ENCODE results near the gene GRB10. TPM values are rescaled to one million over a fixed set of nuclear protein-coding genes. Genes with fewer than 3 reads are reported as not detected.

The GRB10 gene
- polyA plus RNA-seq, 1 donor = 16.5 TPM

DNA sequence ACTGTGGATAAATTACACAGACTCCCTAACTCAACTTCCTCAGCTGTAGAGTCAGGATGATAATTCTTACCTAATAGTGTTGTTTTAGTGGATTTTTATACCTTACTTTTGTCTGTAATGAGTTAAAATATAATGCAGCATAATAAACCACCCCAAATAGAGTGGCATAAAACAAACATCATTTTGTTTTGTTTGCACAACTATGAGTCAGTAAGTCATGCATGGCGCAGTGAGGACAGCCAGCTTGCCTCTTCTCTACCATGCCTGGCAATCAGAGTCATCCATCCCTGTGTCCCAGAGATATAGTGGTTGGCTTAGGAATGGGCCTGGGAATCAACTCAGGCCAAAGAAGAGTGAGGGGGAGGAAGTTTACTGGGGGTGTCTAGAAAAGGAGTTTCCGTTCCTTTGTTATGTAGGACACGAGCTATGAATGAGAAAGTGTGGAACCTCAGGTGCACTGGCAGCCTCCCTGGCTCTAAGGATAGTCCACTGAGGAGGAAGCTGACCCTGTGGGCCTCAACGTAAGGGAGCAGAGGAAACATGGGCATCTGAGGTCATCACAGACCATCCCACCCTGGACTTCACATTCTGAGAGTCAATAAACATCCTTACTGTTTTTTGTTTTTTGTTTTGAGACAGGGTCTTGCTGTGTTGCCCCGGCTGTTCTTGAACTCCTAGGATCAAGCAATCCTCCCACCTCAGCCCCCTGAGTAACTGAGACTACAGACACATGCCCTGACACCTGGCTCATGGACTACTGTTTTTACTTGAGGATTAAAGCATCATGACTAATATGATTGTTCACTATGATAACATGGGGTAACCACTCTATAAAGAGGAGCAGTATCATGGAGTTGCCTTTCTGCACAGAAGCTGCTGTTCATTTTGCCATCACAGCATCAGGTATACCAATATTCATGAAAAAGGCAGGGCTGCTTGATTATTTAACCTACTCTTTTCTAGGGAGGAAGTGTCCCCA, 21.0 kb upstream of the GRB10 start:
- DNase-seq = no peak

- DNase-seq = no peak
These were observed 19.2 kb upstream of the GRB10 start for GRCh38 chr7:50801907-50802306.

DNA sequence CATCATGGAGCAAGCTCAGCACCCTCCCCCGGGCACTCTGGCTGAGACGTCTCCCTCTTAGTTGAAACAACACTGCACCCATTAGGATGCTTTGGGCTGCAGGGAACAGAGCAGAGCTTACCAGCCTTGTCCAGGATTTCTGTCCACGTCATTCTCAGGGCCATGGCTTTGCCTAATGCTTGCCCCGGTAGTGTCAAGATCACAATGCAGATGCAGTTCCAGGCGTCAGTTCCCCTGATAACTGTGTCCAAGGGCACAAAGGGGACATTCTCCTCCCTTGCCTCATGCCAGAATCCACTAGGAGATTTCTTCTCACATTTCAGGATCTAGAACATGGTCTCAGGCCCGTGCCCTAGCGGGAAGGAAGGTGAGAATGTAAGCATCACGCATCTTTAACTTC, 17.2 kb upstream of the GRB10 start:
- DNase-seq = no peak

DNA sequence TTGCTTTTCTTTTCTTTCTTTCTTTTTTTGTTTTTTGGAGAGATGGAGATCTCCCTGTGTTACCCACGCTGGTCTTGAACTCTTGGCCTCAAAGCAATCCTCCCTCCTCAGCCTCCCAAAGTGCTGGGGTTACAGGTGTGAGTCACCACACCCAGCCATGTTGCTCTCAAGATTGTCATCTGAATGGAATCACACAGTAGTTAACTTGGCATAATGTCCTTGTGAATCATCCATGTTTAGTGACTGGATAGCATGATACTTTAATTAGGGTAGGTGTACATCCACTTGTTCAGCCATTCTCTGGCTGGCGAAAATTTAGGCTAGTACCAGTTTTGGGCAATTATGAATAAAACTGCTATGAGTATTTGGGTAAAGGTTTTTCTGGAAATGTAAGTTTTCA, 15.4 kb upstream of the GRB10 start:
- no peak for DNase-seq

DNA sequence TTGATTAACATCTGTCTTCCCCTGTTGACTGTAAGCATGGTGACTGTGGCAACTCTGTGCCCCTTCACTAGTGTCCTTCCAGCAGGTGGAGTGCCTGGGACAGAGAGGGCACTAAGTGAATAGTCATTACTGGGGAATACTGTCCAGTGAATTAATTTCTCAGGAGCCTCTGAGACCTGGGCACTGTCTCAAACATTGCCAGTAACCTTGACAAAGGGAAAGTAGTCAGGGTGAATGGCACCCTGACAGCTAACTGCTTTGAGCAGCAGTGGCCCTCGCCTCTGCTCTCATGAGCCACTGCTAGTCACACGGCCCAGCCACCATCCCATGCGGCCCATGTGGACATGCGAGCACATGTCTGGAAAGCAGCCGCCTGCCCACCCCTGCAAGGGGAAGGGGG, 13.1 kb upstream of the GRB10 start:
- DNase-seq = no peak

GRCh38 chr7:50795253-50795652, 12.6 kb upstream of the GRB10 start:
- no peak for DNase-seq

GRCh38 chr7:50793947-50794570, 11.4 kb upstream of the GRB10 start:
- DNase-seq = no peak

DNA sequence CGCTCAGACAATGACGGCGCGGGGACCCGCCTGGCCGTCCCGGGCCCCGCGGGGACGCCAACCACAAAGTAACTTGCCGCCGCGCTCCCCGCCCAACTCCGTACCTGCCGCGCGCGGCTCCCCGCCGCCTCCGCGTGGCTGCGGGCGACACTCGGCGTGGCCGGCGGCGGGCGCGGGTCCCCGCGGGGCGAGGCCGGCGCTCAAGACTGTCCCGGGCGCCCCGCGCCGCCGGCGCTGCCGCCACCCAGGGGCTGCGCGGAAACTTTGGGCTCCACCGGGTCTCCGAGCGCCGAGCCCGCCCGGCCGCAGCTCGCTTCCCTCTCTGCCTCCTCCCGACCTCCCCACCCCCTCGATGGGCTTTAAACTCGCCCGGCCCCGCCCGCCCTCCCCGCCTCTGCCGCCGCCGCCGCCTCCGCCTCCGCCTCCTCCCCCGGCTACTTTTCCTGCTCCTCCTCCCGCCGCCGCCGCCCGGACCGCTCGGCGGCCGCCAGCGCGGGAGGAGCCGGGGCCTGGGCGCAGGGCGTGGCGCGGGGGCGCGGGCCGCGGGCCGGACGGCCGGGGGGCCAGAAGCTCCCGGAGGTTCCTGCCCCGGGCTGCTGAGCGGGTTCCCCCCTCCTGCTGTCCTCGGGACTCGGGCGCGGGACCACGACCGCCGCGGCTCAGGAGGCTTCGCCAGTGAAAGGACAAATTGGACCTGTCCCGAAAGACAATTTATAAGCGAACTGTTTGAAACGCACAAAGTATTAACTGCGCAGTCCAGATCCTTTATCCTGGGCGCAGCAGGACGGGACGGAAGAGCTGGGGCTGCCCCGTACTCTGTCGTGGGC, 10.6 kb upstream of the GRB10 start:
- peak; percentile 53 for DNase-seq

- peak; percentile 30 for DNase-seq
These were observed 9.8 kb upstream of the GRB10 start for GRCh38 chr7:50792342-50793119.

GRCh38 chr7:50791938-50792341, 9.2 kb upstream of the GRB10 start:
- DNase-seq = peak; percentile 17

DNA sequence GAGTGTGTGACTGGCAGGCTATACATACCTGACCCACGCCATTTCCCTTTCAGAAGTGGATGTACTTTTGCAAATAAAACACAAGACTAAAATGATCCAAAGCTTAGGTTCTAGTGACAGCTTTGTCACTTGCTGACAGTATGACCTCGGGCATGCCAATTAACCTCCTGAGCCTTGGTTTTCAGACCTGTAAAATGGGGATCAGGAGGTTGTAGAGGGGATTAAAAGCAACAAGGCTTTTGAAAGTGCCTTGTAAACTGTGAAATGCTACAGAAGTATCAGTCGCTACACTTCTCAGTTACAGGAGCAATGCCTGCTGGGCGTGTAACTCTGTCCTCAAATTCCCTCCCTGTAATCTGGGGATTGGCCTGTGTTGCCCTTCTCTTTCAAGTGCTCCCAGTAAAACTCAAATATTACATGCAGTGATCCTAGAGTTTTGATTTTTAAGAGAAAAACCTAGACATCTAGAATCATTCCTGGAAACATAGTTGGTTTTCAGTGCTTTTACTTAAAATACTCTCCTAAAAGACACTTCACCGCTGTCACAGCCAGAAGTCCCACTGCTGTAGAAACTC, 8.8 kb upstream of the GRB10 start:
- DNase-seq = no peak

- DNase-seq = no peak
These were observed 7.7 kb upstream of the GRB10 start for GRCh38 chr7:50790381-50790780.

DNA sequence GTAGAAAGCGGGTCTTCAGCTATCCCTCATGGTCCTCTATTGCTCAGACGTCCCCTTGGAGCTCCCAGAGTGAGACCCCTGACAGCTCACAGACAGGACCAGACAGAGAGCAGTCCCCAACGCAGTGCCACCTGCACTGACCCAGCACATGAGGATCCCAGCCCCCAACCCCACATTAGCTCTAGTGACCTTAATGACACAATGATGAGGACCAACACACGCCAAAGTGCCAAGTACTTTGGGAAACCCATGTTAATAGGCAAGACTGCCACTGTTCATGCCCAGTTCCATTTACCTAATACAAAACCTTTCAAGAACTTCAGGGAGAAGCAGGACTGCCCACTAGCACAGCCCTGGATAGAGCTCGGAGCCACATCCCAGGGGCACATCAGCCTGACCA, 5.7 kb upstream of the GRB10 start:
- no peak for DNase-seq

DNA sequence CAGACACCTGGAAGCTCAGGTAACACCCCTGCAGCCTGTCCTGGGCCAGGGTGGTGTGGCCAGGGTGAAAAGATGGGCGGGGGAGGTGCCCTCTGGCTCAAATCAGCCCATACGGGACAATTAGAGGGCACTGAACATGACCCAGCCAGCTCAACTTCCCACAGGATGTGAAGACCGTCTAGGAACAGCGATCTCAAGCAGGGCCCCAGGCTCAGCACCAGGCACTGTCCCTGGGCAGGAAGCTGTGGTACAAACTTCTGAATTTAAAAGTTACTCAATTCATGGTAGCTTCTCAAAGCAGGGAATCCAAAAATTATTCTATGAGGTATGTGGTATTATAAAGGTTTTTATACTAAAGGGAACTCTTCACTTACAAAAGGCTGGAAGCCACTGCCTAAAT, 5.1 kb upstream of the GRB10 start:
- DNase-seq = no peak

DNA sequence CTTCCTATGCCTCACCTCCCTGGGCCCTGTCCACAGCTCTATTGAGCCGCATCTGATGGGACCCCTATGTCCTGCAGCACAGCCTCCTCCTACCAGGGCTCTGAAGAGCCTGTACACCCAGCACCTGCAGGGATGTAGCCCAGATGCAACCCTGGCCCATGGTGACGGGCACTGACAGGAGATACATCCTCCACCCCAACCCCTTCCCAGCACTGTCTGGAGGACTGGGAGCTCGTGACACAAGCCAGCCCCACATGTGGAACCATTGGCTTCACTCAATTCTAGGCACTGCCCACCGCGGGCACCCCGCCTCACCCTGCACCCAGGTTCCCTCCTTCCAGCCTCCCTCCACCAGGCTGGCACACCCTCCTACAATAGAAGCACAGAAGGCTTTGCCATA, 2.6 kb upstream of the GRB10 start:
- no peak for DNase-seq

- no peak for DNase-seq
These were observed 1.3 kb upstream of the GRB10 start for GRCh38 chr7:50783801-50784507.

GRCh38 chr7:50783303-50783702, 607 bp upstream of the GRB10 start:
- no peak for DNase-seq

DNA sequence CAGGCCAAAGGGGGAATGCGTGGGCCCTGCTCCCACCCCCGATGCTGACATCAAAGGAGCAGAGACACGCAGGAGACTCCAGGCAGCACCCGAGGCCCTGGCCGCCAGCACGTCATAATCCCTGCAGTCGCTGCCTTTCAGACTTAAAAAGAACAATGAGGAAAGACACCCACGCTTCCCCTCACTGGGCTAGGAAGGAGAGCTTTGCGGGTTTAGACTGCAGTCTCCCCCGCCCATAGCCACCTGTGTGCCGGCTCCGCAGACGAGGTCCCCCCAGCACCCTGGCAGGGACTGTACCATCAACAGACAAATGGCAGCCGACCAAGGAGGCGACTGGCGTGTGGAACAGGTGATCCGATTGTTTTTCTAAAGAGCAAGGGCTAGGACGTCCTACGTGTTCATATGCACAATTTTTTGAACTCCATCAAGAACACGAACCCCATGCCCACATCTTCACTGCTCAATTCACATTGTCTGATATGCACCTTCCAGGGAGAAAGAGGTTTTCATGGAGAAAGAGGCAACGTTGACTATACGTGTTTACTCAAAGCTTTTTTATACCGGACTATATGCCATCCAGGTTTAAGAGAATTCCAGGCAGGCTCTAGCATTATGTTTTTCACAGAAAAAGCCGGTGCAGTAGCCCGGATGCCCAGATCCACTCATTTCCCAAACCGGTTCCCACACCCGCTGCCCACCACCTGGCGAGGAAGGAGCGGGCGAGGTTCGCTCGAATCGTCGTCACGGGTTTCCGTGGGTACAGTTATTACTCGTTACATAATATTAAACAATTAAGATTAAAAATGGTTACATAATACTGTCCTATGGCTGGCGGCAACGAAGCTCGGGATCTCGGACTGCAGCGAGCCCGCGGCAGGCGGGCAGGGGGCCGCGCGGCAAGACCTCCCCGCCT, 1.1 kb downstream of the GRB10 start:
- DNase-seq = no peak

DNA sequence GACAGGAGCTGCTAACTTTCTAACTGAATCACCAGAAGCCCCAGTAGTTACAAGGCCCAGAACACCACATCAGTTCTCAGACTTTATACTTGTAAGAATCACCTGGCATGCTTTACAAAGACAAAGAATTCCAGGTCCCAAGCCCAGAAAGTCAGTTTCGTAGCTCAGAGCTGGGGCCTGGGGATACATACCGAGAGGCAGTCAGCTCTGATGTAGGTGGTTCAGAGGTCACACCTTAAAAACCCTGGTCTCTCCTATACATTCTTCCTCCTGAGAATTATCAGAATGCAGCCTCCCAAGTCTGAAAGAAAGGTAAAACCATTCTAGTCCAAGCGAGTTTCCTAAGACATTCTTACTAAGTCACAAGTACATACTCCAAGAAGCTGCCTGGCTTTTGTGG, 2.3 kb downstream of the GRB10 start:
- no peak for DNase-seq

DNA sequence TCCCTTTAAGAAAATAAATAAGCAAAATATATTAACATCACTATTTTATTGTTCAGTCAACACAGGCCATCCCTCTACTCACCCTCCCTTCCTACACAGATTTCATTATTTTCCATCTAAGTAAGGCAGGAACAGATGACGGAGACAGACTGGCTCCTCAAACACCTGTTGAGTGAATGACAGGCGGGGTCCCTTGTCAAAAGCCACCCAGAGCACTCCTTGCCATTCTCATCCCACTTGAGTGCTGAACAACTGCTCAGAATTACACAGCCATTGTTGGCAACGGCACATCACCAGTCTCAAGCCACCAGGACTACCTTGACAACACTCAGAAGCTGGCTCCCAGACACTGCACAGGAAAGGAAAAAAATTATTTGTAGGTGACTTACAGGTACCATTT, 3.3 kb downstream of the GRB10 start:
- no peak for DNase-seq

Measured in hindlimb muscle (tissue), 1 donor.